ENCODE measurements around the gene CRNKL1.

Gene CRNKL1
- 68.5 reads per million, percentile 75 among the genes with 10 or more reads in this experiment for total RNA-seq

GRCh38 chr20:20052074-20052970 lies at the start of gene CRNKL1, which contains the start of gene CFAP61:
TSS of gene CRNKL1 (minus strand) at chr20:20052466. CDS start at chr20:20052342, 124 bp downstream.
TSS of gene CFAP61 (plus strand) at chr20:20052532. CDS start at chr20:20056654, 4,122 bp downstream.
- DNase-seq: peak; percentile 99

DNA sequence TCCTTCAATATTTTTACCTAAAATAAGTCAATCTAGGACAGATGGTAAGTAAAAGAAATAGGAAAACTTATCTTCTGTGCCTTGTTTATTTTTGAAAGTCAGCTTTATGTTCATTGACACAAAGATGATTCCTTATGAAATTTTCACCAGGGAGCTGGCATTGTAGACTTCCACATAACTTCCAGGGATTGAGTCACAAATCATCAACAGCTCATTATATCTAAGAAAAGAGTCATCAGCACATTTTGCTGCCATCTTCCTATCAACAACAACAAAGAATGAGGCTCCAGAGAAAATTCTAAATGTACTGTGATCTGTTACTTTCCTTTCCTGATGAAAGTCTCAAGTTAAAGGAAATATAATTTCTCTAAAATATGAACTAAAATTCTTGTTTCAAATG lies 48.6 kb upstream of the CRNKL1 start:
- no peak for DNase-seq

DNA sequence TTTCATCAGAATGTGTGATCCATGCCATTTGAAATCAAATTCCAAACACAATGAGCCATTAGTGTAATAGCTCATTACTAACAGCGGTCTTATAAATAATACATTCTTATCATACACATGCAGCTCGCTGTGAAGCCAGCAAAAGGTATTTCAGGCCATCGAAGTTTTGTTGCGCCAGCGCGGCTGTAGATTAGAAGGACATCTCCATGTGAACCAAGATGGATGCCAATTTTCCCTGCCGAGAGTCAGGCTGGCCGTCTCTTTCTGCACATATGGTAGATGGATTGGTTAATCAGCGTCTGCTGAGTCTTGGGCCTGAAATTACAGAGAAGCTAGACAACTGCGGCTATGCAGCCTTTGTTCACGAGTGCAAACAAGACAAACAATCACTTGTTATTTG lies 44.2 kb upstream of the CRNKL1 start:
- no peak for DNase-seq

DNA sequence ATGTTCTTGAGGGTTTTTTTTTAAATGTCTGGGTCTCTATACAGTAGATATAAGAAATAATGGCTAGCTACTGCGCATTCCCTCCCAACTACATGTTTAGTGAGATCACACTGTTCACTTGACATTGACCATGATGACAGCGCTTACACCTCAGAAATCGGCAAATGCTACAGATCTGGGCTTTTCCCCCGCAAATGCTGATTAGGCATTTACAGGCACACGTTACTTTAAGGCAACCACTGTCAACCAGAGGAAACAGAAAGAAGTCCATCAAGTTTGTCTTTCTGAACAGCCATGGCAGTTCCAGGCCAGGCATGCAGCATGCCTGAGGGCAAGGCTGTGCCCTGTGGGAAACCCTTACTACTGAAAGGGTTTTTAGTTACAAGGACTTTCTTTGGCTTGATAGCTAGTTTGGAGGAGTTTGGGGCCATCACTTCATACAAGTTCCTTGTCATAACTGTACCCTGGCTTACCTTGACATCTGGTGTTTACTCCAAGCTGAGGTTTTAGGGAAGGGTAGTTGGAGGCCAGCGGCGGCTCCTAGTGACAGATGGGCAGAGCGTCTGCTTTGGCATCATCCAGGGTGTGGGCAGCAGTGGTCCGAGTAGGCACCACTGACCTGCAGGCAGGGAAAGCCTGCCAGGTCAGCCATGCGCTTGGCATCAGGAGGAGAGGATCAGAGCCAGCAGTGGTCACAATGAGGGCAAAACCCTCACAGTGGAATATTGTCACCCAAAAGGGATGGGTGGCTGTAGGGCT lies 43.0 kb upstream of the CRNKL1 start:
- DNase-seq: no peak

- no peak for DNase-seq
These were observed 42.1 kb upstream of the CRNKL1 start for GRCh38 chr20:20094410-20094809.

GRCh38 chr20:20092827-20093226 lies 40.6 kb upstream of the CRNKL1 start:
- no peak for DNase-seq

DNA sequence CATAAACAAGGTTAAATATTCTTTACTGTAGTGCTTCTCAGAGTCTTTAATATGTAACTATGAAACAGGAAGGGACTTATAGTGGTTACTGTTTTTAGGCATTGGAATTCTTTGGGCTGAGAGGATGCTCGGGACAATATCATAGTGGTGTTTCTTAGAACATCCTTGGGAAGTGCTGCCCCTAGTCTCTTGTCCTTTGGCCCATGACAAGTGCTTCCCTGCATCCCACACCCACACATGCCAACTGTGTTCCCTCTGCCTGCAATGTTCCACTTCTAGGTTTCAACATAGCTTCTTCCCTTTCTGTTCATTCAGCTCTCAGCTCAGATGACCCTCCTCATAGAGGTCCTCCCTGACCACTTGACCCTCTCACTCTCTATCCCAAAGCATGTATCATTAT lies 37.7 kb upstream of the CRNKL1 start:
- no peak for DNase-seq

- DNase-seq: no peak
These were observed 36.8 kb upstream of the CRNKL1 start for GRCh38 chr20:20089018-20089417.

- no peak for DNase-seq
These were observed 33.5 kb upstream of the CRNKL1 start for GRCh38 chr20:20085812-20086211.

GRCh38 chr20:20085071-20085470 lies 32.8 kb upstream of the CRNKL1 start:
- DNase-seq: no peak

GRCh38 chr20:20084296-20084752 lies 32.1 kb upstream of the CRNKL1 start:
- no peak for DNase-seq

- no peak for DNase-seq
These were observed 31.5 kb upstream of the CRNKL1 start for GRCh38 chr20:20083807-20084206.

GRCh38 chr20:20079102-20079784 lies 27.0 kb upstream of the CRNKL1 start:
- no peak for DNase-seq

DNA sequence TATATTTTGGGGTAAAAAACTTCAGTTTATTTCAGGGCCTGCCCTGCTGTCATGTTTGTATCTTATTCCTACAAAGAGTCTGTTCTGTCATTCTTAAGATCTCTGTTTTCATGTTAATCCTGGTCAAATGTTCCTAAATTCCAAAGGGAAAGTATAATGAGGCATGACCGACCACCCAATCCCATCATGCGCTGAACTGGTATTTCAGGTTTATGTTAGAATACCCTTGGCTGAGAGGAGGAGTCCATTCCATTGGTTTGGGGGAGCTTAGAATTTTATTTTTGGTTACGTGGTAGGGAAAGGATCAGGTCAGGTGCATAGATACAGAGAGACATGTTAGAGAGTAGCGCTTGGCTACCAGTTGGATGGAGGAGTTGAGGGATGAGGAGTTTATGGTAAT lies 25.8 kb upstream of the CRNKL1 start:
- DNase-seq: no peak

- no peak for DNase-seq
These were observed 24.2 kb upstream of the CRNKL1 start for GRCh38 chr20:20076297-20077065.

GRCh38 chr20:20075032-20075431 lies 22.8 kb upstream of the CRNKL1 start:
- no peak for DNase-seq

- no peak for DNase-seq
These were observed 21.6 kb upstream of the CRNKL1 start for GRCh38 chr20:20073801-20074371.

- no peak for DNase-seq
These were observed 18.8 kb upstream of the CRNKL1 start for GRCh38 chr20:20070871-20071726.

DNA sequence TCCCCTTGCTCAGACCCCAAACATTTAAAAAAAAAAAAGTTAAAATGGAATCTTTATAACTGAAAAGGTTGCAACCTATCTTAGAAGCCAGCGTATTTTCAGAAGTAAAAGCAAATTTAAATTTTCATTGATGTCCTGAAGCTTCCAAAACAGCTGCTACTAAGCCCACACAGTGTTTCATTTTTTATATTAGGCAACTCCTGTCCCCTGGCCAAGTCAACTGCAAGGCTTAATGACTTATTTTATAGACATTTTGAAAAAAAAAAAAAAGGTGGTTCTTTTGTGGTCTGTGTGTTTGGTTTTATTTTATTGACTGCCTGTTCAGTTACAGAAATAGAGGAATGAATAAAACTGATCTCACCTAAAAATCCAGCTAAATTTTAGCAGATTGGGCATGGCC lies 13.1 kb upstream of the CRNKL1 start:
- no peak for DNase-seq

GRCh38 chr20:20063941-20064702 lies 11.9 kb upstream of the CRNKL1 start:
- no peak for DNase-seq
